Measurements from ENCODE around the gene CTBS.

DNA sequence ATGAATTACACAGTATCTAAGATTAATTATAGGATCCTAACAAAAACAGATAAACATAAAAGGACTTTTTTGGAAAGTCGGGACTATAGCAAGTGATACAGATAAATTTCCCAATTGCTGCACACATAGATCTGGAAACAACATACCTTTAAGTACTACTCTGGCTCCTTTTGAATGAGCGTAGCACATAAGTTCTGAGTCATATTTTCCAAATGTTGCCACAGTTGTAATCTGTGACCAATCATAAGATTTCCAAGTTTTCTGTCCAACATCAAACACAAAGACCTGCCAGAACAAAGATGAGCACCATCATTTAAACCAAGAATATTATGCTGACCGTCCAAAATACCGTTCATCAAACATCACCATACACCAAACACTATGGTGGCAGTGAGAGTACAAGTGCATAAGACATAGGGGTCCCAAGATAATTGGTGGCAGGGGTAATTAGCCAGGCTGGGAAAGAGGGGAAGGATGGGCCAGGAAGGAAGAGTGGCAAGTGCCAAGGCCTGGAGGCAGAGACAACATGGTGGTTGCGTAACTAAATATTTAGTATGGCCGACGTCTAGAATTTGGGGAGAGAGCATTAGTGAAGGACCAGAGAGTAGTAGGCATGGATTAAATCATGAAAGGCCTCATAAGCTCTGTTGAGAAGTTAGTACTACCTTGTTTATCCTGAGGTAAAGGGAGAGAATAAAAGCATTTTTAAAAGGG lies 3.6 kb downstream of the CTBS start:
- TF ChIP-seq, protein P1, sequence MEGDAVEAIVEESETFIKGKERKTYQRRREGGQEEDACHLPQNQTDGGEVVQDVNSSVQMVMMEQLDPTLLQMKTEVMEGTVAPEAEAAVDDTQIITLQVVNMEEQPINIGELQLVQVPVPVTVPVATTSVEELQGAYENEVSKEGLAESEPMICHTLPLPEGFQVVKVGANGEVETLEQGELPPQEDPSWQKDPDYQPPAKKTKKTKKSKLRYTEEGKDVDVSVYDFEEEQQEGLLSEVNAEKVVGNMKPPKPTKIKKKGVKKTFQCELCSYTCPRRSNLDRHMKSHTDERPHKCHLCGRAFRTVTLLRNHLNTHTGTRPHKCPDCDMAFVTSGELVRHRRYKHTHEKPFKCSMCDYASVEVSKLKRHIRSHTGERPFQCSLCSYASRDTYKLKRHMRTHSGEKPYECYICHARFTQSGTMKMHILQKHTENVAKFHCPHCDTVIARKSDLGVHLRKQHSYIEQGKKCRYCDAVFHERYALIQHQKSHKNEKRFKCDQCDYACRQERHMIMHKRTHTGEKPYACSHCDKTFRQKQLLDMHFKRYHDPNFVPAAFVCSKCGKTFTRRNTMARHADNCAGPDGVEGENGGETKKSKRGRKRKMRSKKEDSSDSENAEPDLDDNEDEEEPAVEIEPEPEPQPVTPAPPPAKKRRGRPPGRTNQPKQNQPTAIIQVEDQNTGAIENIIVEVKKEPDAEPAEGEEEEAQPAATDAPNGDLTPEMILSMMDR (conservative IDR thresholded peaks at IDR 0.05; ENCODE audit: low read length): no peak
- no peak for TF ChIP-seq EZH2phosphoT487 (IDR thresholded peaks at IDR 0.05; ENCODE audit: borderline replicate concordance)

Measured in Loucy (cell line).